IMR-90 (cell line): Measurements from ENCODE around the gene CNTN5. TPM values are rescaled to one million over a fixed set of nuclear protein-coding genes. Genes with fewer than 3 reads are reported as not detected.

Experiments used
- ATAC-seq: fragments of 200-7000 bp; cut with Tn5 transposase; 2 replicates; pipeline ENCODE4 v1.9.1; 2020; ENCODE audit warnings: low read depth, mild to moderate bottlenecking, moderate library complexity
- BruUV-seq: library from RNA; stranded (reverse); fragments of 400-500 nt; replicated peaks from 2 replicates; lab custom pipeline; 2021; lab: Mats Ljungman, UMichigan
- CTCF ChIA-PET: fragments of 300-600 bp; formaldehyde crosslinking; extraction: SDS; loops from one replicate; lab custom pipeline; 2021; ENCODE audit warnings: antibody characterized with exemption; lab: Yijun Ruan, JAX
- POLR2A ChIA-PET: fragments of 300-600 bp; sonication (Branson Sonifier 250); formaldehyde crosslinking; loops from one replicate; lab custom pipeline; 2022; ENCODE audit warnings: antibody characterized with exemption; ENCODE audit not compliant: unreplicated experiment; lab: Charles Lee
- DNase-seq: peaks from one replicate; pipeline ENCODE4 v3.0.0; 2013
- H2AFZ ChIP-seq: replicated peaks from 2 replicates; pipeline ENCODE3; 2013; ENCODE audit warnings: low read length, mild to moderate bottlenecking; ENCODE audit not compliant: poor library complexity
- H2AK5ac ChIP-seq: 2 replicates; pipeline ENCODE4 v1.6.1; 2013; ENCODE audit warnings: low read depth, low read length, inconsistent platforms
- H2AK9ac ChIP-seq: replicated peaks from 2 replicates; pipeline ENCODE3; 2013; ENCODE audit warnings: mild to moderate bottlenecking, low read depth, low read length, moderate library complexity; ENCODE audit not compliant: poor library complexity
- H2BK120ac ChIP-seq: 2 replicates; pipeline ENCODE4 v1.6.1; 2013; ENCODE audit warnings: low read depth, low read length, inconsistent platforms
- H2BK15ac ChIP-seq: 3 replicates; pipeline ENCODE4 v1.6.1; 2013; ENCODE audit warnings: low read depth, low read length, inconsistent platforms
- H2BK20ac ChIP-seq: 2 replicates; pipeline ENCODE4 v1.6.1; 2013; ENCODE audit warnings: low read depth, mild to moderate bottlenecking, inconsistent platforms, low read length, moderate library complexity
- H2BK5ac ChIP-seq: 2 replicates; pipeline ENCODE4 v1.6.1; 2013; ENCODE audit warnings: mild to moderate bottlenecking, low read depth, low read length, inconsistent platforms; ENCODE audit not compliant: poor library complexity, severe bottlenecking
- H3K14ac ChIP-seq: replicated peaks from 2 replicates; pipeline ENCODE4 v1.6.1; 2013; ENCODE audit warnings: low read depth, low read length, inconsistent platforms
- H3K18ac ChIP-seq: 2 replicates; pipeline ENCODE4 v1.6.1; 2013; ENCODE audit warnings: low read depth, low read length, control low read depth
- H3K23ac ChIP-seq: 2 replicates; pipeline ENCODE4 v1.6.1; 2013; ENCODE audit warnings: low read depth, low read length, inconsistent platforms
- H3K27ac ChIP-seq: 2 replicates; pipeline ENCODE4 v1.5.1; 2013; ENCODE audit warnings: mild to moderate bottlenecking, control low read depth, low read length; ENCODE audit not compliant: insufficient read depth
- H3K27me3 ChIP-seq: 2 replicates; pipeline ENCODE4 v1.6.1; 2013; ENCODE audit warnings: low read length; ENCODE audit not compliant: control insufficient read depth, insufficient read depth
- H3K36me3 ChIP-seq: 2 replicates; pipeline ENCODE4 v1.6.1; 2013; ENCODE audit warnings: low read length, mixed read lengths; ENCODE audit not compliant: control insufficient read depth, insufficient read depth
- H3K4ac ChIP-seq: 2 replicates; pipeline ENCODE4 v1.6.1; 2013; ENCODE audit warnings: low read depth, low read length, inconsistent platforms
- H3K4me1 ChIP-seq: 2 replicates; pipeline ENCODE4 v1.6.1; 2013; ENCODE audit warnings: low read length, mixed read lengths; ENCODE audit not compliant: control insufficient read depth, insufficient read depth
- H3K4me2 ChIP-seq: 2 replicates; pipeline ENCODE4 v1.6.1; 2013; ENCODE audit warnings: low read depth, mild to moderate bottlenecking, control low read depth, low read length, moderate library complexity
- H3K4me3 ChIP-seq: 2 replicates; pipeline ENCODE4 v1.5.1; 2013; ENCODE audit warnings: low read depth, mild to moderate bottlenecking, control low read depth, low read length, moderate library complexity; ENCODE audit not compliant: insufficient read depth
- H3K56ac ChIP-seq: 2 replicates; pipeline ENCODE4 v1.6.1; 2013; ENCODE audit warnings: low read length, inconsistent platforms; ENCODE audit not compliant: insufficient read depth; ENCODE audit errors: extremely low read depth
- H3K79me1 ChIP-seq, 2 experiments: 2 replicates each; pipeline ENCODE4 v1.6.1; 2013; ENCODE audit warnings: low read length in 2 of 2, inconsistent platforms in 1 of 2, low read depth in 1 of 2
- H3K9ac ChIP-seq: 2 replicates; pipeline ENCODE4 v1.6.1; 2013; ENCODE audit warnings: low read depth, low read length, control low read depth
- H3K9me1 ChIP-seq: 2 replicates; pipeline ENCODE4 v1.6.1; 2013; ENCODE audit warnings: low read length, inconsistent platforms; ENCODE audit not compliant: insufficient read depth
- H3K9me3 ChIP-seq: 2 replicates; pipeline ENCODE4 v1.6.1; 2013; ENCODE audit warnings: low read length; ENCODE audit not compliant: control insufficient read depth, insufficient read depth
- H4K20me1 ChIP-seq: 2 replicates; pipeline ENCODE4 v1.6.1; 2013; ENCODE audit warnings: low read length, inconsistent platforms; ENCODE audit not compliant: insufficient read depth
- H4K5ac ChIP-seq: 2 replicates; pipeline ENCODE4 v1.6.1; 2013; ENCODE audit warnings: mild to moderate bottlenecking, low read depth, low read length, control low read depth
- H4K8ac ChIP-seq, 2 experiments: 2 replicates each; pipeline ENCODE4 v1.6.1; 2013; ENCODE audit warnings: low read depth in 2 of 2, low read length in 2 of 2, control low read depth in 1 of 2, inconsistent platforms in 1 of 2
- H4K91ac ChIP-seq: 2 replicates; pipeline ENCODE4 v1.6.1; 2013; ENCODE audit warnings: low read depth, low read length, inconsistent platforms; ENCODE audit not compliant: insufficient read depth
- MAZ ChIP-seq: IDR thresholded peaks from 2 replicates; pipeline ENCODE4 v1.6.1; 2012; ENCODE audit warnings: low read depth, mild to moderate bottlenecking, low read length, improper control_type of control experiment, moderate library complexity, borderline replicate concordance
- MXI1 ChIP-seq: IDR thresholded peaks from 2 replicates; pipeline ENCODE4 v1.6.1; 2012; ENCODE audit warnings: low read depth, mild to moderate bottlenecking, low read length, moderate library complexity, borderline replicate concordance
- POLR2A ChIP-seq: IDR thresholded peaks from 2 replicates; pipeline ENCODE4 v1.6.1; 2012; ENCODE audit warnings: mild to moderate bottlenecking, low read depth, low read length
- RAD21 ChIP-seq: IDR thresholded peaks from 2 replicates; pipeline ENCODE4 v1.6.1; 2012; ENCODE audit warnings: low read length, improper control_type of control experiment
- WGBS, 2 experiments: methylation state at CpG; one replicate each; pipeline versions ENCODE4 v1.1.5 to v1.1.7; 2013; ENCODE audit warnings: missing lambda C conversion rate in 2 of 2; ENCODE audit not compliant: insufficient read length in 1 of 2; ENCODE audit errors: extremely low coverage in 2 of 2; 5-methylcytosine and 5-hydroxymethylcytosine counted together
- dilution Hi-C: fragments of 300-500 bp; cut with HindIII; formaldehyde crosslinking; loops from one replicate; pipeline ENCODE4 v1.14.3; 2018; ENCODE audit warnings: low sequenced_read_pairs; ENCODE audit not compliant: unreplicated experiment
- in situ Hi-C: fragments of 300-500 bp; cut with MboI; formaldehyde crosslinking; loops from 3 replicates; pipeline ENCODE4 v1.14.3; 2019; ENCODE audit warnings: low sequenced_read_pairs, inconsistent platforms, mixed read lengths
- intact Hi-C: fragments of 100-400 bp; cut with micrococcal nuclease; formaldehyde crosslinking; loops from 2 replicates; pipeline ENCODE4 v1.10.0; 2022
- polyA plus RNA-seq, 3 experiments: library from polyadenylated mRNA; depleted of rRNA; stranded (reverse); fragments of >200 nt; gene quantifications; 2 replicates each; pipeline ENCODE4 v1.2.3, GENCODE V29; 2012; ENCODE audit warnings: low replicate concordance in 1 of 3
- total RNA-seq: library from RNA; depleted of rRNA; stranded (reverse); fragments of >200 nt; gene quantifications from 2 replicates; pipeline ENCODE4 v1.2.3, GENCODE V29; 2012
- TF ChIP-seq, protein P1 (sequence below): conservative IDR thresholded peaks from 2 replicates; pipeline ENCODE4 v1.5.1; 2012; ENCODE audit warnings: mild to moderate bottlenecking, low read depth, low read length, improper control_type of control experiment

The CNTN5 gene
- total and polyA plus RNA-seq, 2 of the 4 experiments (the other 2 are of a cell fraction) = not detected

DNA sequence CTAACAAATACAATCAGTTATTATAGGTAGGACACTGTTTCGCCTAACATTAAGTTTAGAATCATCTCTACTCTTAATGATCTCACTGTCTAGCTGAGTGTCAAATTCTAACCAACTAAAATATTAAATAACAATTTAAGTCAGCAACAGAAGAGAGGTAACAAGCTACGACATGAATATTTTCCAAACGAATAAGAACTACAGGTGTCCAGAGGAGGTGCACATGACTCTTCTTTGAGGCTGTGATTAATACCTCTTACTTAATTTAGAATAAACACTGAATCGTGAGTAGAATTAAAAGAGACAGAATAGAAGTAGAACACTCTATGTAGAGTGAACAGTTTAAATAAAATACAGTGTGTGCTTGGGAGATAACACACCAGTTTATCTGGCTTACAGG is 1047.4 kb downstream of the CNTN5 start:
- Histone ChIP-seq H4K20me1 (no peaks in the 10 kb centered on the region), H4K91ac (no peak overlapping the region), H2BK5ac (no peak overlapping the region), H3K4ac (no peak overlapping the region), H3K36me3 (no peaks in the 10 kb centered on the region), H4K5ac (no peak overlapping the region), H2AK5ac (no peak overlapping the region), H3K4me2 (no peak overlapping the region), H3K4me1 (no peaks in the 10 kb centered on the region), H3K27ac (no peak overlapping the region), H4K8ac (no peak overlapping the region), H2AK9ac (no peak overlapping the region), H3K9me3 (0 out of 2 replicates have a peak, but pooled peaks cover 2% of the 10 kb centered on the region), H2BK120ac (no peak overlapping the region), H2BK15ac (no peak overlapping the region), H3K9ac (no peak overlapping the region), H2BK20ac (no peak overlapping the region), H3K4me3 (no peak overlapping the region), H3K18ac (no peak overlapping the region), H2AFZ (no peak overlapping the region), H3K79me1 (no peaks in the 10 kb centered on the region), H3K23ac (no peak overlapping the region), H3K9me1 (no peaks in the 10 kb centered on the region), H3K56ac (no peak overlapping the region), H3K27me3 (no peaks in the 10 kb centered on the region), H3K14ac (no peak overlapping the region)
- ChIA-PET CTCF (no interaction called here), POLR2A (no interaction called here)
- BruUV-seq = no TSS peak
- dilution Hi-C loops = no loop called here
- TF ChIP-seq POLR2A (no peak), MAZ (no peak), MXI1 (no peak), RAD21 (no peak)
- TF ChIP-seq, protein P1, sequence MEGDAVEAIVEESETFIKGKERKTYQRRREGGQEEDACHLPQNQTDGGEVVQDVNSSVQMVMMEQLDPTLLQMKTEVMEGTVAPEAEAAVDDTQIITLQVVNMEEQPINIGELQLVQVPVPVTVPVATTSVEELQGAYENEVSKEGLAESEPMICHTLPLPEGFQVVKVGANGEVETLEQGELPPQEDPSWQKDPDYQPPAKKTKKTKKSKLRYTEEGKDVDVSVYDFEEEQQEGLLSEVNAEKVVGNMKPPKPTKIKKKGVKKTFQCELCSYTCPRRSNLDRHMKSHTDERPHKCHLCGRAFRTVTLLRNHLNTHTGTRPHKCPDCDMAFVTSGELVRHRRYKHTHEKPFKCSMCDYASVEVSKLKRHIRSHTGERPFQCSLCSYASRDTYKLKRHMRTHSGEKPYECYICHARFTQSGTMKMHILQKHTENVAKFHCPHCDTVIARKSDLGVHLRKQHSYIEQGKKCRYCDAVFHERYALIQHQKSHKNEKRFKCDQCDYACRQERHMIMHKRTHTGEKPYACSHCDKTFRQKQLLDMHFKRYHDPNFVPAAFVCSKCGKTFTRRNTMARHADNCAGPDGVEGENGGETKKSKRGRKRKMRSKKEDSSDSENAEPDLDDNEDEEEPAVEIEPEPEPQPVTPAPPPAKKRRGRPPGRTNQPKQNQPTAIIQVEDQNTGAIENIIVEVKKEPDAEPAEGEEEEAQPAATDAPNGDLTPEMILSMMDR = no peak
- intact Hi-C loops = no loop called here
- in situ Hi-C loops = no loop called here
- no peak for ATAC-seq
- no CpG with 5 or more reads among the region's 4 CpGs for WGBS, 2 experiments
- no peak for DNase-seq
